H1 (cell line): ENCODE results near the gene ZNF791. TPM values are rescaled to one million over a fixed set of nuclear protein-coding genes. Genes with fewer than 3 reads are reported as not detected.

ENCODE experiments used
- CREB1 ChIP-seq: IDR thresholded peaks from 2 replicates; pipeline ENCODE4 v1.6.1; 2012; ENCODE audit warnings: inconsistent platforms
- E2F6 ChIP-seq: IDR thresholded peaks from 2 replicates; pipeline ENCODE4 v1.6.1; 2012; ENCODE audit warnings: inconsistent platforms
- USF2 ChIP-seq: IDR thresholded peaks from 2 replicates; pipeline ENCODE4 v1.6.1; 2011; ENCODE audit warnings: low read length, improper control_type of control experiment
- polyA plus RNA-seq, 7 experiments: library from polyadenylated mRNA; depleted of rRNA in 3 of 7; stranded (reverse) in 5 of 7; unstranded in 2 of 7; fragments of >200 nt in 5 of 7; fragments of 200-250 nt in 2 of 7; gene quantifications; 1 replicate in 5 of 7; 2 replicates in 1 of 7; 4 replicates in 1 of 7; pipeline versions ENCODE4 v1.2.1 to v1.2.3, GENCODE V29; 2011 to 2013; ENCODE audit warnings: missing spikeins in 2 of 7, mixed read lengths in 2 of 7
- total RNA-seq: library from RNA; stranded (reverse); fragmentation: NEBNext Ultra II Directional; extraction: Animal tissue kit (Norgen Biotek cat#: 25700); gene quantifications from 2 replicates; pipeline ENCODE4 v1.2.1, GENCODE V29; 2021

The ZNF791 gene
- total and polyA plus RNA-seq, 2 of the 8 experiments (the other 6 are each of a cell fraction or from before 2014, with no cell fraction given), result 4.1 to 18.6 TPM

DNA sequence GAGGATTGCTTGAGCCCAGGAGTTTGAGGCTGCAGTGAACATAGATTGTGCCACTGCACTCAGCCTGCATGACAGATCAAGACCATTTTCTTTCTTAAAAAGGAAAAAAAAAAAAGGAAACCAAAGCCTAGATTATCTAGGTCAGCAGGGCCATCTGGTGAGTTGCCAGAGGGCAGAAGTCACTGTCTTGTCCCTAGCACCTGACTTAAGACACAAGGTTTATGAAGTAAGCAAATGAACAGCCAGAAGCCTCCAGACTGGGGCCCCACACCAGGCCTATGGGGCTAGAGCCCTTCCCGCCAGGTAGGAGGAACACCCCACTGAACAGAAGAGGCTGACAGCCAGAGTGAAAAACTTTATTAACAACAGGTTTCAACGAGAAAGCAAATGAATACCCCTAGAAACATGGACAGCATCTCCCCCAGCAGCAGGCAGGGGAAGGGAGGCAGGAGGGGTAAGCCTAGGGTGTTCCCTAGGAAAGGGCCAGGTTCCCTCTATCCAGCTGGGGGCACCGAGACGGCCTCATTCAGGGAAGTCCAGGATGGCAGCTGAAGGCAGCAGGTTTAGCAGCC, 57.1 kb downstream of the ZNF791 start (continued):
- TF ChIP-seq E2F6 (no peak), CREB1 (no peak), USF2 (no peak)
